HEK293T (cell line): ENCODE results near the gene TENT4A.

Experiments used
- ARNT ChIP-seq: fragments of 450-650 bp; IDR thresholded peaks from 2 replicates; pipeline ENCODE4 v1.6.1; 2017; ENCODE audit warnings: mild to moderate bottlenecking
- BHLHE40 ChIP-seq: fragments of 450-650 bp; IDR thresholded peaks from 2 replicates; pipeline ENCODE4 v1.6.1; 2016; ENCODE audit warnings: mild to moderate bottlenecking, moderate library complexity, borderline replicate concordance
- CTBP1 ChIP-seq: fragments of 450-650 bp; IDR thresholded peaks from 2 replicates; pipeline ENCODE4 v1.6.1; 2016; ENCODE audit warnings: borderline replicate concordance
- ELF4 ChIP-seq: fragments of 450-650 bp; IDR thresholded peaks from 2 replicates; pipeline ENCODE4 v1.6.1; 2017; ENCODE audit warnings: antibody characterized with exemption
- FOXA1 ChIP-seq: fragments of 450-650 bp; IDR thresholded peaks from 2 replicates; pipeline ENCODE4 v1.6.1; 2016; ENCODE audit warnings: mild to moderate bottlenecking
- FOXK2 ChIP-seq: fragments of 450-650 bp; IDR thresholded peaks from 2 replicates; pipeline ENCODE4 v1.6.1; 2016; ENCODE audit warnings: mild to moderate bottlenecking
- FOXM1 ChIP-seq: fragments of 450-650 bp; IDR thresholded peaks from 2 replicates; pipeline ENCODE4 v1.6.1; 2017; ENCODE audit warnings: mild to moderate bottlenecking, borderline replicate concordance
- HDGF ChIP-seq: fragments of 450-650 bp; IDR thresholded peaks from 2 replicates; pipeline ENCODE4 v1.6.1; 2017; ENCODE audit warnings: antibody characterized with exemption, borderline replicate concordance
- L3MBTL2 ChIP-seq: fragments of 450-650 bp; conservative IDR thresholded peaks from 2 replicates; pipeline ENCODE4 v1.6.1; 2016; ENCODE audit warnings: mild to moderate bottlenecking
- NFRKB ChIP-seq: fragments of 450-650 bp; IDR thresholded peaks from 2 replicates; pipeline ENCODE4 v1.6.1; 2016; ENCODE audit warnings: mild to moderate bottlenecking, moderate library complexity
- SP1 ChIP-seq: fragments of 450-650 bp; IDR thresholded peaks from 2 replicates; pipeline ENCODE4 v1.6.1; 2017
- SUZ12 ChIP-seq: fragments of 450-650 bp; IDR thresholded peaks from 2 replicates; pipeline ENCODE4 v1.6.1; 2016; ENCODE audit warnings: mild to moderate bottlenecking
- TARDBP ChIP-seq: fragments of 450-650 bp; IDR thresholded peaks from 2 replicates; pipeline ENCODE4 v1.6.1; 2016
- ZNF384 ChIP-seq: fragments of 450-650 bp; IDR thresholded peaks from 2 replicates; pipeline ENCODE4 v1.6.1; 2016

- TF ChIP-seq L3MBTL2 (no peak), NFRKB (no peak), ARNT (no peak), BHLHE40 (no peak), ZNF384 (no peak), FOXK2 (no peak), TARDBP (no peak), HDGF (no peak), CTBP1 (no peak), SP1 (no peak), FOXM1 (no peak), SUZ12 (no peak), ELF4 (no peak), FOXA1 (no peak)
These were observed 61.5 kb downstream of the TENT4A start for GRCh38 chr5:6774721-6775204.
